AG04450 (cell line): ENCODE results near the gene SLC35F3. TPM values are rescaled to one million over a fixed set of nuclear protein-coding genes. Genes with fewer than 3 reads are reported as not detected.
A peak's percentile ranks its signal among the peaks of the same experiment; 100 is the strongest.

Experiments used
- CTCF ChIA-PET: fragments of 300-600, 350-600 bp; formaldehyde crosslinking; extraction: SDS; loops from one replicate; lab custom pipeline; 2022; ENCODE audit warnings: antibody characterized with exemption, inconsistent platforms; lab: Charles Lee
- POLR2A ChIA-PET: fragments of 350-600 bp; formaldehyde crosslinking; extraction: SDS; loops from one replicate; lab custom pipeline; 2021; ENCODE audit warnings: antibody characterized with exemption, inconsistent platforms; lab: Yijun Ruan, JAX
- DNase-seq: peaks from one replicate; pipeline ENCODE4 v3.0.0-alpha.2; 2011; ENCODE audit warnings: low read depth, low spot score
- H3K27ac ChIP-seq: one replicate; pipeline ENCODE4 v1.5.1; 2012; ENCODE audit warnings: low read depth, low read length, control low read depth
- H3K27me3 ChIP-seq: one replicate; pipeline ENCODE4 v1.6.0; 2012; ENCODE audit warnings: low read length; ENCODE audit not compliant: control insufficient read depth, insufficient read depth
- H3K4me3 ChIP-seq: 2 replicates; pipeline ENCODE4 v1.5.1; 2011; ENCODE audit warnings: mild to moderate bottlenecking, low read depth, low read length, control low read depth
- H3K9me3 ChIP-seq: 2 replicates; pipeline ENCODE4 v1.5.1; 2012; ENCODE audit warnings: low read length; ENCODE audit not compliant: control insufficient read depth, insufficient read depth
- CTCF ChIP-seq: IDR thresholded peaks from 2 replicates; pipeline ENCODE4 v1.5.1; 2011; ENCODE audit warnings: low read depth, low read length, control low read depth, inconsistent platforms
- polyA plus RNA-seq: library from polyadenylated mRNA; depleted of rRNA; stranded (reverse); fragments of >200 nt; gene quantifications from 2 replicates; pipeline ENCODE4 v1.2.3, GENCODE V29; 2011

Gene SLC35F3
- polyA plus RNA-seq, 1 experiment = 0.04 TPM

- POLR2A ChIA-PET = no interaction called here
Measured at GRCh38 chr1:234072793-234073192, 168.3 kb downstream of the SLC35F3 start.

DNA sequence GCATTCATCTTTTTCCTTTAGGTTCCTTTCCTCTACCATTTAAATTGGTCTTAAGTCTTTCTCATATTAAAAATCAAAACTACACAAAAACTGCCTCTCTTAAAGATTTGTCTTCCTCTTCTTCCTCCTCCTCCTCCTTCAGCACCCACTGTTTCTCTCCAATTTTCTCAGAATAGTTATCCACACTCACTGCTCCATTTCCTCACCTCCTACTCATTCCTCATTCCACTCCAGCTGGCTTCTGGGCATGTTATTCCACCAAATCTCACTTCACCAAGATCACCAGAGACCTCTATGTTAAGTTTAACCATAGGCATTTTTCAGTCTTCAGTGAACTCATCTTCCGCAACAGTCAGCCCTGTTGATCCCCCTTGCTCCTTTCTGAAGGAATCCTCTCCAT, 173.7 kb downstream of the SLC35F3 start:
- no peaks in the 10 kb centered on the region for H3K9me3 ChIP-seq

More at GRCh38 chr1:234072793-234073192, 168.3 kb downstream of the SLC35F3 start:
- H3K4me3 ChIP-seq = no peak overlapping the region
- DNase-seq = no peak
- H3K9me3 ChIP-seq = no peaks in the 10 kb centered on the region
- no peaks in the 10 kb centered on the region for H3K27me3 ChIP-seq
- CTCF ChIA-PET = interaction anchor here (0.6 kb wide), 1 partner anchor 632 kb away, joined by 3 read pairs; no protein-coding TSS in a partner anchor
- no peak for TF ChIP-seq CTCF
- no peak overlapping the region for H3K27ac ChIP-seq

GRCh38 chr1:234079896-234080295, 175.4 kb downstream of the SLC35F3 start:
- ChIA-PET CTCF (interaction anchor here (1.2 kb wide), 1 partner anchor 14 kb away, joined by 4 read pairs; no protein-coding TSS in a partner anchor), POLR2A (no interaction called here)
- Histone ChIP-seq H3K4me3 (no peak overlapping the region), H3K27ac (no peak overlapping the region), H3K27me3 (no peaks in the 10 kb centered on the region), H3K9me3 (no peaks in the 10 kb centered on the region)
- no peak for DNase-seq
- no peak for TF ChIP-seq CTCF

More for the DNA sequence above, 173.7 kb downstream of the SLC35F3 start:
- CTCF ChIA-PET = no interaction called here
- TF ChIP-seq CTCF = no peak
- POLR2A ChIA-PET = no interaction called here
- no peak for DNase-seq
- H3K27me3 ChIP-seq = no peaks in the 10 kb centered on the region
- H3K4me3 ChIP-seq = no peak overlapping the region
- no peak overlapping the region for H3K27ac ChIP-seq

DNA sequence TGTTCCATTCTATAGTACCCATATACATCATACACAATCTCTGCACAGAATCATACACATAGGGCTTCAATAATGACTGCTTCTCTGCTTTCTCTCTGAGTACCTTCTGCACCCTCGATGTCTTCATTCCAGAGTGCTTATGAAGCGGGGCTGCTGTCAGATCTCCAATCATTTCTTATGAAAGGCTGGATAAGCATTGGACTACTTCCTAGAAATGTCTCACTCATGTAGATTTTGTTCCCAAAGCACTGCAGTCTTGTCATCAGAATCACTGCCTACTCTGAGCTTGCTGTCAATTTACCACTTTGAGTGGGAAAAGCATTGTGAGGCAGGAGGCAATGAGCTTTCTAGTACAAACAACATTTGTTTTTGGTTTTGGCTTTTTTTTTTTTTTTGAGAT, 179.0 kb downstream of the SLC35F3 start:
- ChIA-PET POLR2A (no interaction called here), CTCF (interaction anchor here (0.7 kb wide), 1 partner anchor 96 kb away, joined by 4 read pairs; no protein-coding TSS in a partner anchor)
- Histone ChIP-seq H3K9me3 (no peaks in the 10 kb centered on the region), H3K27me3 (no peaks in the 10 kb centered on the region), H3K27ac (no peak overlapping the region), H3K4me3 (no peak overlapping the region)
- no peak for TF ChIP-seq CTCF
- DNase-seq = no peak

- CTCF ChIA-PET = no interaction called here
- POLR2A ChIA-PET = no interaction called here
- TF ChIP-seq CTCF = 0 out of 2 replicates have a peak, but pooled peaks have one; percentile 11
- Histone ChIP-seq H3K4me3 (no peak overlapping the region), H3K27me3 (peaks cover 2% of the 10 kb centered on the region), H3K9me3 (no peaks in the 10 kb centered on the region), H3K27ac (no peak overlapping the region)
- DNase-seq = no peak
Measured at GRCh38 chr1:234089396-234089795, 184.9 kb downstream of the SLC35F3 start.
